ENCODE measurements around the gene ARHGAP22. TPM values are rescaled to one million over a fixed set of nuclear protein-coding genes. Genes with fewer than 3 reads are reported as not detected.

The ARHGAP22 gene
- total and polyA plus RNA-seq, 3 experiments from 2014 or later = not detected

DNA sequence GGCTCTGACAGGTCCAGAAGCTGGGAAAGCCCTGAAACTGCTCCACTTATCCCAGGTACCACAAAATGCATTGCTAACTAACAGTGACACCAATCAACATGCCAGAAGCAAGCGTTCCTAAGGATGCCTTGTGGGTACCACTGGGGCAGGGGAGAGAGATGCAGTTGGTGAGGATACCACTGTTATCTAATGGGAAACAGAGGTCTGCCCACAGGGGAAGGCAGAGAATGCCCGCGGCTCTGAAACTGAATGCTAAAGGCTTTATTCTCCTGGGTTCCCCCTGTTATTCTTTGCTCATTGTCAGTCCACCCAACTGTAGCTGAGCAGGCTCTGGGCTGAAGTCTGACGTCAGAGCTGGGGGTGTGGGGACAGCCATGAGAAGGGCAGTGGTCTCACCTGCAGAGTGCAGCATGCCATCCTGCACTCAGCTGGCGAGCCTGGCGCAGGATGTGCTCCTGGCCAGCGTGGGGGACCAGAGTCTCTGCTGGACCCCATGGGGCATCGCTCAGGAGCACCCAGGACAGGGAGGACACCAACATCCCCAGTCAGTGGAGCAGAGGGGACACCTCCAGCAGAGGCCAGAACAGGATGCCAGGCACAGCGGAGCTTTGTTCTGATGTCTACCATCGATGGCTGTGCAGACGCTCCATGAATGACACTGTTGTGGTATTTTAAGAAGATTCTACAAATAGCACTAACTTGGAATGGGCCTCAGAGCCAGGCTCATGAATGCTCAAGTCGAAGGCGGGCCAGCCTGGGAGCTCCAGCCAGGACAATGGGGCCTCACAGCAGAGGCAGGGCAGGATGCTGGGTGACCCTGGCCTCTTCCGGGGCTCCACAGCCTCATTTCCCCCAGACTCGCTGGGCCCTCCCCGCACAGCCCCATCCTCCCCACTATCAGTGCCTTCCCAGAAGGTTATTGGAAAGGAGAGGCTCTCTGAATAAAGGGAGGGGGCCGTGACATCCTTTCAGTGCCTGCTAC is 95.8 kb downstream of the ARHGAP22 start:
- Histone ChIP-seq H3K4me3 (ENCODE audit: low read length) (no peak overlapping the region), H3K4me1 (ENCODE audit: insufficient read depth, low read length) (no peaks in the 10 kb centered on the region), H3K27ac (ENCODE audit: low read depth, low read length) (no peak overlapping the region), H3K9me3 (ENCODE audit: low read length) (no peaks in the 10 kb centered on the region), H3K27me3 (ENCODE audit: insufficient read depth, low read length, poor library complexity, severe bottlenecking) (no peaks in the 10 kb centered on the region), H3K36me3 (ENCODE audit: insufficient read depth, low read length) (no peaks in the 10 kb centered on the region)
- no peaks in the 10 kb centered on the region for H3K4me1 Mint-ChIP-seq
- no peak overlapping the region for H3K27ac Mint-ChIP-seq
- ChIA-PET CTCF (no interaction called here), POLR2A (interaction anchor here (0.5 kb wide), 1 partner anchor 295 kb away, joined by 3 read pairs; no protein-coding TSS in a partner anchor)
- no peaks in the 10 kb centered on the region for H3K36me3 Mint-ChIP-seq
- H3K27me3 Mint-ChIP-seq = peaks cover 0 to 4% of the 10 kb centered on the region in 2 donors
- no peak for DNase-seq
- no peak overlapping the region for H3K4me3 Mint-ChIP-seq
- H3K9me3 Mint-ChIP-seq = peaks cover 3 to 14% (median 7%) of the 10 kb centered on the region in 5 donors

DNA sequence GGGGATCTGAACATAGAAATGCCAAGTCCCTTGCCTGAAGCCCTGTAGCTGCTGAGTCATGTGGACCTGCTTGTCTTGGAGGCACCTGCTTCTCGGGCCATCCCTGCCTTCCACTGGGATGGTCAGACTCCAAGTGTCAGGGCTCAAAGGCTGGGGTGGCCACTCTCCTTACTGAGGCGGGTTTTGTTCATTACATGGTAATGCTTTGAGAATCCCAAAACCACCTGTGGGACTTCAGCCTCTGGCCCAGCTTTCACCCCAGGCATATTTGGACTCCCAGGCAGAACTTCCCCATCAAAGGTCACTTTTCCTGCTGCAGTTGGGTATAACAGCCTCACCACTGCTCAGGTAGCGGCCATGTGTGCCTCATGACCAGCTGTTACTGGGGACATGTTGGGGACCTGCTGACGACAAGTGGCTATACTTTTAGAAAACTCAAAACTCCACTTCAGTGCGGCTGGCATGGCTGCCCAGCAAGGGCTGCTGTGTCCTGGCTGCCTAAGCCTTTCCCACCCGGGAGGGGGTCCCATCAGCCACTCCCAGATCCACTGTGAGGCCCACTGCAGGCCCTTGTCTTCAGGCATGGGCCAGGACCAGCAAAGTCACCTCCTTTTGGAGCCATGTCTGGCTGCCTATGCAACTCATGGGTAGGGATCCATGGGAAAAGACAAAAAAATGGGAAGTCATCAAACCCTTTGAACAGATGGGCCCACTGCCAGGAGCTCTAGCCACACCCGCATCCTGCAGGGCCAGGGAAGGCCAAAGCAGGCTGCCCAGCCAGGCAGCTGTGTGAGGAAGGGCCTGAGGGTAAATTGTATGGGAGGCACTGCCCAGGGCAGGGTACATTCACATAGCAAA is 96.7 kb downstream of the ARHGAP22 start:
- Mint-ChIP-seq H3K4me3 (no peak overlapping the region), H3K9me3 (peaks cover 0 to 7% (median 1%) of the 10 kb centered on the region in 5 donors), H3K27ac (no peak overlapping the region), H3K27me3 (peaks cover 0 to 3% of the 10 kb centered on the region in 2 donors), H3K4me1 (no peaks in the 10 kb centered on the region), H3K36me3 (no peaks in the 10 kb centered on the region)
- CTCF ChIA-PET = no interaction called here
- H3K9me3 ChIP-seq (ENCODE audit: low read length) = no peaks in the 10 kb centered on the region
- no peaks in the 10 kb centered on the region for H3K4me1 ChIP-seq (ENCODE audit: insufficient read depth, low read length)
- no peak for DNase-seq
- no peak overlapping the region for H3K27ac ChIP-seq (ENCODE audit: low read depth, low read length)
- no peak overlapping the region for H3K4me3 ChIP-seq (ENCODE audit: low read length)
- POLR2A ChIA-PET = no interaction called here
- H3K36me3 ChIP-seq (ENCODE audit: insufficient read depth, low read length) = no peaks in the 10 kb centered on the region
- no peaks in the 10 kb centered on the region for H3K27me3 ChIP-seq (ENCODE audit: insufficient read depth, low read length, poor library complexity, severe bottlenecking)

DNA sequence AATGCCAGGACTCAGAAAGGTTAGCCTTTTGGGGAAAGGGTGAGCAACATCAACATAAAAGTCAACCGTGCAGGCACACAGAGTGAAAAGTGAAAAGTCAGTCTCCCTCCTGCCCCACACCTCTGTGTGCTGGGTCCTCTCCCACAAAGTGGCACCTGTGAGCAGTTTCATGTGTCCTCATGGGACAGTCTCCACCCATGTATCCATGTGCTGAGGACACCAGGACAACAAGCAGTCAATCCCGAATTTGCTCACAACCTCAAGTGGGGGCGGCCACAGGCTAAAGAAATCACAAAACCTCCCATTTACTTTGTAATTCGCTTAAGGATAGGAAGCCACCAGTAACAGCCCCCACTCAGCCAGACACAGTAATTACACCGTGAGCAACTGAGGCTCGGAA is 97.4 kb downstream of the ARHGAP22 start:
- no peaks in the 10 kb centered on the region for H3K36me3 ChIP-seq (ENCODE audit: insufficient read depth, low read length)
- Mint-ChIP-seq H3K27ac (no peak overlapping the region), H3K9me3 (peaks cover 0 to 3% (median 0%) of the 10 kb centered on the region in 5 donors), H3K4me1 (no peaks in the 10 kb centered on the region), H3K27me3 (peaks cover 0 to 4% of the 10 kb centered on the region in 2 donors), H3K36me3 (no peaks in the 10 kb centered on the region), H3K4me3 (no peak overlapping the region)
- DNase-seq = no peak
- H3K4me1 ChIP-seq (ENCODE audit: insufficient read depth, low read length) = no peaks in the 10 kb centered on the region
- no peaks in the 10 kb centered on the region for H3K9me3 ChIP-seq (ENCODE audit: low read length)
- ChIA-PET CTCF (no interaction called here), POLR2A (no interaction called here)
- H3K27ac ChIP-seq (ENCODE audit: low read depth, low read length) = no peak overlapping the region
- H3K27me3 ChIP-seq (ENCODE audit: insufficient read depth, low read length, poor library complexity, severe bottlenecking) = no peaks in the 10 kb centered on the region
- no peak overlapping the region for H3K4me3 ChIP-seq (ENCODE audit: low read length)

DNA sequence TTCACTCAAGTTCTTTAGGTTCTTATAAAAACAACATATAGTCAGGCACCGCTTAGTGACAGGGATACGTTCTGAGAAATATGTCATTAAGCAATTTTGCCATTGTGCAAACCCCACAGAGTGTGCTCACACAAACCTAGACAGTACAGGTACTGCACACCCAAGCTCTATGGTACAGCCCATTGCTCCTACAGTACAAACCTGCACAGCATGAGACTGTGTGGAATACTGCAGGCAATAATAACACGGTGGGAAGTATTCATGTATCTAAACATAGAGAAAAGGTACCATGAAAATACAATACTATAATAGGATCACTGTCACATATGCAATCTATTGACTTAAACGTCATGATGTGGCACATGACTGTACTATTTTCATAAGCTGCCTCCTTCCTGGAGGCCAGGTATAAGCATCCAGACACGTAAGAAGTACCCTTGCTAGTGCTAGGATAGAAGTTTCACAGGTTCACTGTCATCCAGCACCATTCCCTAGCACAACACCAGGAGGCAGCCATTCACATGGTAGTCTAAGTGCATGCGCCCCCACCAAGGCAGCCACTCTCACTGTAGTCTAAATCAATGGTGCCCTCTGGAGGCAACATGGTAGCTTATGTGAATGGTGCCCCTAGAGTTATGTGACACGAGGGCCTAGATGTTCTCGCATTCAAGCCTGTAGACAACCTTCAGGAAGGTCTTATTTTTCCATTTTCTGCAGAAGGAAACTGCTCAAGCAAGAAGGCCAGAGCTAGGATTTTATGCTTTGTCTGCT is 98.5 kb downstream of the ARHGAP22 start:
- Mint-ChIP-seq H3K36me3 (no peaks in the 10 kb centered on the region), H3K27ac (no peak overlapping the region), H3K27me3 (peaks cover 0 to 4% of the 10 kb centered on the region in 2 donors), H3K9me3 (no peaks in the 10 kb centered on the region), H3K4me3 (no peak overlapping the region), H3K4me1 (no peaks in the 10 kb centered on the region)
- CTCF ChIA-PET = no interaction called here
- Histone ChIP-seq H3K27me3 (ENCODE audit: insufficient read depth, low read length, poor library complexity, severe bottlenecking) (no peaks in the 10 kb centered on the region), H3K4me3 (ENCODE audit: low read length) (no peak overlapping the region), H3K4me1 (ENCODE audit: insufficient read depth, low read length) (no peaks in the 10 kb centered on the region), H3K9me3 (ENCODE audit: low read length) (no peaks in the 10 kb centered on the region), H3K27ac (ENCODE audit: low read depth, low read length) (peak overlapping the region; percentile 51), H3K36me3 (ENCODE audit: insufficient read depth, low read length) (no peaks in the 10 kb centered on the region)
- no peak for DNase-seq
- POLR2A ChIA-PET = no interaction called here

DNA sequence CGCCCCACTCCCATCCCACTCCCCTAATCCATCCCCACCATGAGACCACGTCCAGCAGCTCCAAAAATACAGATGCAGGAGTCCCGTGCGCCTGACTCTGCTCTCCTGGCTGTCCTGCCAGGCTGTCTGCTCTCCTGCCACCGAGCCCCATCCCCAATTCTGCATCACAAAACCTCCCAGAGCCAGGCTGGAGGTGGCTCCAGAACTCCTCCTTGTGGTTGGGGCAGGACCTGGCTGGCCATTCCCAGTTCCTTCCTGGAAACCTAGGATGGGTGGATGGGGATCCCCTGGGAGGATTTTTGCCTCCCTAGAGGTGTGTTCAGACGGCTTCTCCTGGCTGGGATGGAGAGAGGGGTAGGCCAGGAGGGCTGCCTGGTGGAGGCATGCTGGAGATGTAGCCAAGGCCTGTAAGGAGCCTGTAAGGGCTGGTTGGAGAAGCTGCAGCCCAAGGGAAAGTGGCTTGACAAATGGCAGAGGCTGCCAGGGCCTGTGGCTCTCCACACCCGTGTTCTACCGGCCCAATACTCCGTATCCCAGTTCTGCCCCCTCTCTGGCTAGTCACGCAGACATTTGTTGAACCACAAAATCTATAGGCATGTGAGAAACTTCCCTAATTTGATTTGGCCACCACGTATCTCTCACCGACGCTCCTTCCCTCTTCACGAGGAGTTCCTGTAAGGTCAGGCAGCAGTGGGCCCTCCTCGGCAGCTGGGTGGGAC is 99.3 kb downstream of the ARHGAP22 start:
- no peaks in the 10 kb centered on the region for H3K27me3 ChIP-seq (ENCODE audit: insufficient read depth, low read length, poor library complexity, severe bottlenecking)
- Mint-ChIP-seq H3K27me3 (peaks cover 0 to 4% of the 10 kb centered on the region in 2 donors), H3K4me3 (no peak overlapping the region), H3K27ac (no peak overlapping the region), H3K36me3 (no peaks in the 10 kb centered on the region), H3K9me3 (no peaks in the 10 kb centered on the region), H3K4me1 (no peaks in the 10 kb centered on the region)
- H3K27ac ChIP-seq (ENCODE audit: low read depth, low read length) = peak overlapping the region; percentile 51
- ChIA-PET POLR2A (no interaction called here), CTCF (interaction anchor here (1.3 kb wide), 1 partner anchor 9 kb away, joined by 3 read pairs; no protein-coding TSS in a partner anchor)
- no peak overlapping the region for H3K4me3 ChIP-seq (ENCODE audit: low read length)
- no peaks in the 10 kb centered on the region for H3K36me3 ChIP-seq (ENCODE audit: insufficient read depth, low read length)
- H3K4me1 ChIP-seq (ENCODE audit: insufficient read depth, low read length) = no peaks in the 10 kb centered on the region
- no peaks in the 10 kb centered on the region for H3K9me3 ChIP-seq (ENCODE audit: low read length)
- DNase-seq = no peak

DNA sequence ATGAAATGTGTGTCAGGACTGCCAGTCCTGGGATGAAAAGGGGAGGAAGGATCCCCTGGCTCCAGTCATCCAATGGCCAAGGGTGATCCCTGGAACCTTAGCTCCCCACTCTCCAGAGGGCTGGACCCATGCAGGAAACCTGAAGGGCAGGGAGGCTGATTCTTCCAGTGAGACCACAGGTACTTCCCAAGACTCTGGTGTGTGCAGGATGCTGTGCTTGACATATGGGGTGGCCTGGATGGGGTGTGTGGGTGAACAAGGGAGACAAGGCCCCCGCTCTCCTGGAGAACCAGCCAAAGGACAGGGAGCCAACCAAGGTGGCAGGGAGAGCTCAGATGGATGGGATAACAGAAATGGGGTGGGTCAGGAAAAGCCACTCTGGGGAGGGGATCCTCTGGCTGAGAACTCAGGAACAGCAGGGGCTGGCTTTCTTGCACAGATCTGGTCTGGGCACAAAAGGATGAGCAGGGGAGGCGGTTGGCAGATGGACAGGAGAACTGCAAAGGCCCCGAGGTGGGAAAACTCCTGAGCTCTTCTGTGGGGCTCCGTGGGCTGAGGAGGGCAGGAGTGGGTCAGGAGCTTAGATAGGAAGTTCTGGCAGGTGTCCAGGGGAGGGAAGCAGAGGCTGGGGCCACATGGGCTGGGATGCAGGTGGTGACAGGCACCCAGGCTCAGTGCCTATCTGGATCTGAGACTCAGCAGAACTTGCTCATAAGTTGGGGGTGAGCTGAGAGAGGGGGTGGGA is 100.6 kb downstream of the ARHGAP22 start:
- ChIA-PET POLR2A (no interaction called here), CTCF (interaction anchor here (1.3 kb wide), 1 partner anchor 8 kb away, joined by 3 read pairs; no protein-coding TSS in a partner anchor)
- H3K4me3 ChIP-seq (ENCODE audit: low read length) = no peak overlapping the region
- no peaks in the 10 kb centered on the region for H3K27me3 ChIP-seq (ENCODE audit: insufficient read depth, low read length, poor library complexity, severe bottlenecking)
- DNase-seq = no peak
- H3K36me3 ChIP-seq (ENCODE audit: insufficient read depth, low read length) = no peaks in the 10 kb centered on the region
- Mint-ChIP-seq H3K4me3 (no peak overlapping the region), H3K27me3 (peaks cover 0 to 4% of the 10 kb centered on the region in 2 donors), H3K27ac (no peak overlapping the region), H3K36me3 (no peaks in the 10 kb centered on the region), H3K9me3 (no peaks in the 10 kb centered on the region), H3K4me1 (no peaks in the 10 kb centered on the region)
- H3K27ac ChIP-seq (ENCODE audit: low read depth, low read length) = no peak overlapping the region
- H3K9me3 ChIP-seq (ENCODE audit: low read length) = no peaks in the 10 kb centered on the region
- H3K4me1 ChIP-seq (ENCODE audit: insufficient read depth, low read length) = no peaks in the 10 kb centered on the region

DNA sequence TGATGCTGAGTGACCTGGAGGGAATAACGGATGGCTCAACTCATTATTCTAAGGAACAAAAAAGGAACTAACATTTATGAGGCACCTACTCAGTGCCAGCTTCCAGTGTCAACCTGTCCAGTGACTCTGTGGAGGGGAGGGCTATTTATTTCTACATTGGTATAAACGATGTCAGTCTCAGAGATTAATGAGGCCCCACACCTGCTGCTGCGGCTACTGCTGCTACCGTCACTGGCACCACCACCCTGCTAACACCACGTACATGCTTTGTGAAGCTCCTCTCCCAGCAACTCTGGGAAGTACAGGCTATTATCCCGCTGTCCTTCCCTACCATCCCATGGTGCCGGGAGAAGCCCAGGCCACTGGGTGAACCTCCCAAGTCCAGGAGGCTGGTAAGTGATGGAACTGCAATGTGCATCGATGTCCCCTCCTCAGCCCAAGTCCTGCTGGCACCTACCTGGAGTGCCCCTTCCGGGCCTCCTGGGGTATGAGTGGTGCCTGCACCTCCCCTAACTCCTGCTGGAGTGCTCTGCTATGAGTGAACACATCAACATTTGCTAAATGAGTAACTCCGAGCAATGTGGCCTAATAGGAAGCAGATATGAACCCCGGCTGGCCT is 101.5 kb downstream of the ARHGAP22 start:
- POLR2A ChIA-PET = no interaction called here
- CTCF ChIA-PET = no interaction called here
- H3K27me3 ChIP-seq (ENCODE audit: insufficient read depth, low read length, poor library complexity, severe bottlenecking) = no peaks in the 10 kb centered on the region
- H3K27ac ChIP-seq (ENCODE audit: low read depth, low read length) = no peak overlapping the region
- Mint-ChIP-seq H3K4me1 (no peaks in the 10 kb centered on the region), H3K27ac (no peak overlapping the region), H3K9me3 (no peaks in the 10 kb centered on the region), H3K36me3 (no peaks in the 10 kb centered on the region), H3K4me3 (no peak overlapping the region), H3K27me3 (peaks cover 3 to 4% of the 10 kb centered on the region in 2 donors)
- DNase-seq = no peak
- no peak overlapping the region for H3K4me3 ChIP-seq (ENCODE audit: low read length)
- H3K4me1 ChIP-seq (ENCODE audit: insufficient read depth, low read length) = no peaks in the 10 kb centered on the region
- H3K36me3 ChIP-seq (ENCODE audit: insufficient read depth, low read length) = no peaks in the 10 kb centered on the region
- no peaks in the 10 kb centered on the region for H3K9me3 ChIP-seq (ENCODE audit: low read length)
